Loucy (cell line): Measurements from ENCODE around the gene CABLES1.

ENCODE experiments used
- H2AFZ ChIP-seq: fragments of 200-600 bp; sonication (generic); 2 replicates; pipeline ENCODE4 v1.6.0; 2016; ENCODE audit warnings: antibody characterized with exemption, mild to moderate bottlenecking, low read length, moderate library complexity
- H3F3A ChIP-seq: fragments of 200-600 bp; 2 replicates; pipeline ENCODE4 v1.6.0; 2016; ENCODE audit warnings: antibody characterized with exemption, low read depth, mild to moderate bottlenecking
- H3K27me3 ChIP-seq: fragments of 200-600 bp; sonication (generic); 2 replicates; pipeline ENCODE4 v1.6.1; 2014; ENCODE audit warnings: low read length, mild to moderate bottlenecking; ENCODE audit not compliant: insufficient read depth, poor library complexity, severe bottlenecking
- H3K36me3 ChIP-seq: fragments of 200-600 bp; sonication (generic); 2 replicates; pipeline ENCODE4 v1.6.1; 2016; ENCODE audit warnings: low read length; ENCODE audit not compliant: insufficient read depth
- H3K4me1 ChIP-seq: fragments of 200-600 bp; sonication (generic); 2 replicates; pipeline ENCODE4 v1.5.1; 2014; ENCODE audit warnings: low read length, mild to moderate bottlenecking; ENCODE audit not compliant: insufficient read depth, poor library complexity, severe bottlenecking
- H3K4me2 ChIP-seq: fragments of 200-600 bp; sonication (generic); 2 replicates; pipeline ENCODE4 v1.6.0; 2014; ENCODE audit warnings: antibody characterized with exemption, low read length, low read depth, mild to moderate bottlenecking; ENCODE audit not compliant: poor library complexity, severe bottlenecking
- H3K4me3 ChIP-seq: fragments of 200-600 bp; sonication (generic); 2 replicates; pipeline ENCODE4 v1.5.1; 2014; ENCODE audit warnings: low read length, mild to moderate bottlenecking, mixed read lengths; ENCODE audit not compliant: poor library complexity, severe bottlenecking
- H3K79me2 ChIP-seq: fragments of 200-600 bp; sonication (generic); 2 replicates; pipeline ENCODE4 v1.6.1; 2014; ENCODE audit warnings: low read length; ENCODE audit not compliant: insufficient read depth
- H3K9ac ChIP-seq: fragments of 200-600 bp; sonication (generic); 2 replicates; pipeline ENCODE4 v1.6.0; 2014; ENCODE audit warnings: mild to moderate bottlenecking, low read depth, low read length, moderate library complexity; ENCODE audit not compliant: poor library complexity, severe bottlenecking
- H3K9me2 ChIP-seq: fragments of 200-600 bp; sonication (generic); replicated peaks from 2 replicates; pipeline ENCODE4 v1.6.1; 2016; ENCODE audit warnings: low read depth, low read length, mixed read lengths
- H3K9me3 ChIP-seq: fragments of 200-600 bp; sonication (generic); 2 replicates; pipeline ENCODE4 v1.6.1; 2014; ENCODE audit warnings: mild to moderate bottlenecking, antibody characterized with exemption, low read length, low read depth; ENCODE audit not compliant: insufficient read depth
- H4K20me1 ChIP-seq: fragments of 200-600 bp; sonication (generic); 2 replicates; pipeline ENCODE4 v1.6.0; 2014; ENCODE audit warnings: antibody characterized with exemption, low read length, mild to moderate bottlenecking; ENCODE audit not compliant: insufficient read depth, poor library complexity, severe bottlenecking
- EZH2phosphoT487 ChIP-seq: fragments of 200-600 bp; IDR thresholded peaks from 2 replicates; pipeline ENCODE4 v1.6.1; 2018; ENCODE audit warnings: antibody characterized with exemption, mild to moderate bottlenecking, moderate library complexity, borderline replicate concordance
- TF ChIP-seq, protein P1 (sequence below): fragments of 200-600 bp; sonication (generic); conservative IDR thresholded peaks from 2 replicates; pipeline ENCODE4 v1.5.1; 2014; ENCODE audit warnings: mild to moderate bottlenecking, antibody characterized with exemption, low read length

Gene CABLES1

DNA sequence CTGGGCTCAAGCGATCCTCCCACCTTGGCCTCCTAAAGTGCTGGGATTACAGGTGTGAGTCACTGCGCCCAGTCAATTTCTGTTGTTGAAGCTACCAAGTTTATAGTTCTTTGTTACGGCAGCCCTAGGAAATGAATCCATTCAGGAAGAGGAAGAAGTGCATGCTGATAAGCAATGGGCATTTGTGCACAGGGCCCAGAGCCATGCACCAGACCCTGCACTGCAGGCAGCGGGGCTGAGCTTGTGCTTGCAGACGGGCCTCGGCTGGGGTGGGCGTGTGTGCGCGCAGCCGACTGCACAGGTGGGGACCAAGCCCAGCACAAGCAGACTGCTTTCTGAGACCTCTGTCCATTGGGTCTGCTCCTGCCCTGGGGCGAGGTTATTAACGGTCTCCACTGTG is 144.6 kb downstream of the CABLES1 start:
- Histone ChIP-seq H3K36me3 (no peaks in the 10 kb centered on the region), H3K9me2 (no peaks in the 10 kb centered on the region), H2AFZ (no peak overlapping the region), H3F3A (no peaks in the 10 kb centered on the region), H3K9ac (no peak overlapping the region), H3K4me3 (no peak overlapping the region), H3K9me3 (peaks cover 7% of the 10 kb centered on the region; the same call in 1 of the 2 replicates), H3K79me2 (no peaks in the 10 kb centered on the region), H3K4me1 (peaks cover 9% of the 10 kb centered on the region), H4K20me1 (no peaks in the 10 kb centered on the region), H3K27me3 (no peaks in the 10 kb centered on the region), H3K4me2 (no peak overlapping the region)
- TF ChIP-seq, protein P1, sequence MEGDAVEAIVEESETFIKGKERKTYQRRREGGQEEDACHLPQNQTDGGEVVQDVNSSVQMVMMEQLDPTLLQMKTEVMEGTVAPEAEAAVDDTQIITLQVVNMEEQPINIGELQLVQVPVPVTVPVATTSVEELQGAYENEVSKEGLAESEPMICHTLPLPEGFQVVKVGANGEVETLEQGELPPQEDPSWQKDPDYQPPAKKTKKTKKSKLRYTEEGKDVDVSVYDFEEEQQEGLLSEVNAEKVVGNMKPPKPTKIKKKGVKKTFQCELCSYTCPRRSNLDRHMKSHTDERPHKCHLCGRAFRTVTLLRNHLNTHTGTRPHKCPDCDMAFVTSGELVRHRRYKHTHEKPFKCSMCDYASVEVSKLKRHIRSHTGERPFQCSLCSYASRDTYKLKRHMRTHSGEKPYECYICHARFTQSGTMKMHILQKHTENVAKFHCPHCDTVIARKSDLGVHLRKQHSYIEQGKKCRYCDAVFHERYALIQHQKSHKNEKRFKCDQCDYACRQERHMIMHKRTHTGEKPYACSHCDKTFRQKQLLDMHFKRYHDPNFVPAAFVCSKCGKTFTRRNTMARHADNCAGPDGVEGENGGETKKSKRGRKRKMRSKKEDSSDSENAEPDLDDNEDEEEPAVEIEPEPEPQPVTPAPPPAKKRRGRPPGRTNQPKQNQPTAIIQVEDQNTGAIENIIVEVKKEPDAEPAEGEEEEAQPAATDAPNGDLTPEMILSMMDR = no peak
- TF ChIP-seq EZH2phosphoT487 = no peak

DNA sequence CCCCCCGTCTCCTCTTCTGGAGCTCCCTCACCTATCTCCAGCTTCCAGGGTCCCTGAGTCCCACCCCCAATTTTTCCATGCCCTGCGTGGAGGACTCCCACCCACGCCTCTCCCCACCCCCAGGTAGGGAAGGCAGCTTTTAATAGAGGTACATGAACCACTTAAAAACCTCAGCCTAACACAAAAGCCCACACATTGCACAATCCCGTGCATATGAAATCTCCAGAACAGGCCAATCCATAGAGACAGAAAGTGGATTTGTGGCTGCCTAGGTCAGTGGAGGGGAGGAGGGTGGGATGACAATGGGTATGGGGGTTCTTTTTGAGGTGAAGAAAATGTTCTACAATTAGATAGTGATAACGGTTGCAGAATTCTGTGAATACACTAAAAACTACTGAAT is 145.6 kb downstream of the CABLES1 start:
- H3K4me2 ChIP-seq = no peak overlapping the region
- no peaks in the 10 kb centered on the region for H4K20me1 ChIP-seq
- H3K9ac ChIP-seq = no peak overlapping the region
- no peaks in the 10 kb centered on the region for H3K36me3 ChIP-seq
- H3K9me3 ChIP-seq = peaks cover 7% of the 10 kb centered on the region; the same call in 1 of the 2 replicates
- TF ChIP-seq, protein P1 = no peak
- TF ChIP-seq EZH2phosphoT487 = no peak
- H2AFZ ChIP-seq = no peak overlapping the region
- no peaks in the 10 kb centered on the region for H3K27me3 ChIP-seq
- no peak overlapping the region for H3K4me3 ChIP-seq
- no peaks in the 10 kb centered on the region for H3K9me2 ChIP-seq
- no peaks in the 10 kb centered on the region for H3F3A ChIP-seq
- peaks cover 9% of the 10 kb centered on the region for H3K4me1 ChIP-seq
- no peaks in the 10 kb centered on the region for H3K79me2 ChIP-seq

DNA sequence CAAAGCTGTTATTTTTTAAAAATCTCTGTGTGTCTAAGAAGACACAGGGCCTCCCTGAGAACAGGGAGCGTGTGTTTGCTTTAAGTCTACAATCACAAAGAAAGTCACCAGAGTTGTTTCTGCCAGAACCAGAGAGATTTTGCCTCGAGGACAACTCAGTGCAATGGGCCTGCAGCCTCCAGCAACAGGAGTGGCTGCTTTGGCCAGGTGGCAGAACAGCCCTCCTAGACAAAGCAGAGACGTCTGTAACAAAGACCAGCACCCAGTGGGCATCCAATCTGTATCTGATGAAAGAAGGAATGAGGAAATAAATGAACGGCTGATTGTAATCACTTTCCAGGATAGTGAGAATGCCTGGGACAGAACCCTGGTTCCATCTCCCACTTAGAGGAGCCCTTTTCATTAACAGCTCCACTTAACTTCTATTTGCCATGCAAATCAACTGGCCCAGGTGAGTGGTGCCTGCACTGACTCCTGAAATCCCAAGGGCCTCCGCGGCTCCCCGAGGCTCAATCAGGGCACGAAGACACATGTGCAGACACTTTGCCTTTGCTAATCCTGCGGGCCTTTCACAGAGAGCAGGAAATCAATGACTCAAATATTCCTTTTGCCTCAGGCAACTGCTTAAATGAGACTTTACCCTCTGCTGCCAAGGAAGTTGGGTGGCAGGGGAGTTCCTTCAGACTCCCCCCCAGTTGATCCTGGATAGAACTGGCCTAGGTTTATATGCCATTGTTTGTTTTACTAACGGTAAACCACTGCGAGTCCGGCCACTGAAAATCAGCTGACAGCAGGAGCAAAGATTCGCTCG is 146.5 kb downstream of the CABLES1 start:
- H3K4me2 ChIP-seq = no peak overlapping the region
- TF ChIP-seq EZH2phosphoT487 = no peak
- TF ChIP-seq, protein P1 = no peak
- H3K36me3 ChIP-seq = no peaks in the 10 kb centered on the region
- H3F3A ChIP-seq = no peaks in the 10 kb centered on the region
- no peaks in the 10 kb centered on the region for H3K79me2 ChIP-seq
- no peaks in the 10 kb centered on the region for H3K9me2 ChIP-seq
- no peak overlapping the region for H3K9ac ChIP-seq
- no peak overlapping the region for H3K4me3 ChIP-seq
- H3K27me3 ChIP-seq = no peaks in the 10 kb centered on the region
- no peak overlapping the region for H2AFZ ChIP-seq
- no peaks in the 10 kb centered on the region for H4K20me1 ChIP-seq
- peaks cover 7% of the 10 kb centered on the region; the same call in 1 of the 2 replicates for H3K9me3 ChIP-seq
- peaks cover 9% of the 10 kb centered on the region for H3K4me1 ChIP-seq
